Measurements from ENCODE around the gene PLXDC1. TPM values are rescaled to one million over a fixed set of nuclear protein-coding genes. Genes with fewer than 3 reads are reported as not detected.

PLXDC1 gene
- total RNA-seq, 1 donor, result 9.6 TPM

- H3K9me3 ChIP-seq (ENCODE audit: low read depth, low read length), result no peaks in the 10 kb centered on the region
- peaks cover 23% of the 10 kb centered on the region for H3K27me3 ChIP-seq (ENCODE audit: insufficient read depth, low read length)
- H3K4me1 ChIP-seq (ENCODE audit: insufficient read depth, low read length), result peaks cover 30% of the 10 kb centered on the region
- H3K4me3 ChIP-seq (ENCODE audit: low read length), result peak overlapping the region; percentile 93
Measured at GRCh38 chr17:39151943-39152818, 744 bp upstream of the PLXDC1 start.

GRCh38 chr17:39150795-39151149 is 665 bp downstream of the PLXDC1 start:
- H3K4me1 ChIP-seq (ENCODE audit: insufficient read depth, low read length), result peaks cover 30% of the 10 kb centered on the region
- H3K9me3 ChIP-seq (ENCODE audit: low read depth, low read length), result no peaks in the 10 kb centered on the region
- H3K4me3 ChIP-seq (ENCODE audit: low read length), result no peak overlapping the region

GRCh38 chr17:39150104-39150634 is 1.3 kb downstream of the PLXDC1 start:
- Histone ChIP-seq H3K27me3 (ENCODE audit: insufficient read depth, low read length) (peaks cover 23% of the 10 kb centered on the region), H3K4me3 (ENCODE audit: low read length) (no peak overlapping the region), H3K4me1 (ENCODE audit: insufficient read depth, low read length) (peaks cover 30% of the 10 kb centered on the region), H3K9me3 (ENCODE audit: low read depth, low read length) (no peaks in the 10 kb centered on the region)

More at GRCh38 chr17:39150795-39151149, 665 bp downstream of the PLXDC1 start:
- H3K27me3 ChIP-seq (ENCODE audit: insufficient read depth, low read length), result peaks cover 23% of the 10 kb centered on the region

DNA sequence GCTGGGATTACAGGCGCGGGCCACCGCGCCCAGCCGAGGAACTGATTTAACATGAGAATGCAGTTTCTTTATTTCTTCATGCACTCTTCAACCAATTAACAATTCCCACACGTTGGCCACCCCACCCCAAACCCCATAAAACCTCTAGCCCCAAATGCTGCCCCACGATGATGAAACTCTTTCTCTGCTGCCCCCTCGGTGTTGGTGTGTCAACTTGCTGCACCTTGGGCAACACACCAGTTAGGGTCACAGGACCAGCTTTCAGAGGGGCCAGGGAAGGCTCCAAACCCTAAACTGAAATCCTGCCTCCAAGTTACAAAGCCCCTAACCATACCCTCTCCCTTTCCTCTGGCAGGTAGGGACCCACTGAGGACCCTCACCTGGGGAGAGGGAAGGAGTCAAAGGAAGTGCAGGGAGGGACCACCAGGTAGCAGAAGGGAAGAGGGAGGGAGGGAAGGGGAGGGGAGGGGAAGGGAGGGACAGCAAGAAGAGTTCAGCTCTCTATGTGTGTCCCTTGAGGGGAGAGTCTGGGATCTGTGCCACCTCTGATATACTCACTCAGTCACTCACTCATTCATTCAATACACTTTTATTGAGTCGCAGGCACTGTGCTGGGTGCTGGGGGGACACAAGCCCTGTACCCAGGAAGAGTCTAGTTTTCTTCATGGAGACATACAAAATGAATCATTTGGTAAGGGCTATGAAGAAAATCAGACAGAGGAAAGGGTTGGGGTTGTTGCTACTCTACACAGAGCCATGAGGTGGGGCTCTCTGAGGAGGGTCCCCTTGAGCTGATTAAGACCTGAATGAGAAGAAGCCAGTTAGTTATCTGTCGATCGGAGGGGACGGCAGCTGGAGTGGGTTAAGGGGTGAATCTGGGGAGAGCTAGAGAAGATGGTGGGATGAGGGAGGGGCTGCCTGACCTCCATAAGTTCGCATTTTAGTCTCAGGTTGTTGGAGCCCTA is 3.9 kb downstream of the PLXDC1 start:
- Histone ChIP-seq H3K9me3 (ENCODE audit: low read depth, low read length) (no peaks in the 10 kb centered on the region), H3K27me3 (ENCODE audit: insufficient read depth, low read length) (peaks cover 23% of the 10 kb centered on the region), H3K4me1 (ENCODE audit: insufficient read depth, low read length) (peaks cover 12% of the 10 kb centered on the region), H3K4me3 (ENCODE audit: low read length) (no peak overlapping the region)

DNA sequence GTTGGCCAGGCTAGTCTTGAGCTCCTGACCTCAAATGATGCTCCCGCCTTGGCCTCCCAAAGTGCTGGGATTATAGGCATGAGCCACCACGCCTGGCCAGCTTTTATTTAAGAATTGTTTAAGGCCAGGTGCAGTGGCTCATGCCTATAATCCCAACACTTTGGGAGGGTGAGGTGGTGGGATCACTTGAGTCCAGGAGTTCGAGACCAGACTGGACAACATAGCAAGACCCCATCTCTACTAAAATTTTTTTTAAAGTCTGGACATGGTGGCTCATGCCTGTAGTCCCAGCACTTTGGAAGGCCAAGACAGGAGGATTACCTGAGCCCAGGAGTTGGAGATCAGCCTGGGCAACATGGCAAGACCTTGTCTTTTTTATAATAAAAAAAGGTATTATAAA is 5.2 kb downstream of the PLXDC1 start:
- Histone ChIP-seq H3K4me1 (ENCODE audit: insufficient read depth, low read length) (peaks cover 6% of the 10 kb centered on the region), H3K4me3 (ENCODE audit: low read length) (no peak overlapping the region), H3K27me3 (ENCODE audit: insufficient read depth, low read length) (peaks cover 19% of the 10 kb centered on the region), H3K9me3 (ENCODE audit: low read depth, low read length) (no peaks in the 10 kb centered on the region)

GRCh38 chr17:39145143-39145542 is 6.3 kb downstream of the PLXDC1 start:
- no peaks in the 10 kb centered on the region for H3K9me3 ChIP-seq (ENCODE audit: low read depth, low read length)
- H3K4me1 ChIP-seq (ENCODE audit: insufficient read depth, low read length), result no peaks in the 10 kb centered on the region
- no peak overlapping the region for H3K4me3 ChIP-seq (ENCODE audit: low read length)
- H3K27me3 ChIP-seq (ENCODE audit: insufficient read depth, low read length), result peaks cover 10% of the 10 kb centered on the region

- Histone ChIP-seq H3K27me3 (ENCODE audit: insufficient read depth, low read length) (peaks cover 3% of the 10 kb centered on the region), H3K4me3 (ENCODE audit: low read length) (no peak overlapping the region), H3K4me1 (ENCODE audit: insufficient read depth, low read length) (no peaks in the 10 kb centered on the region), H3K9me3 (ENCODE audit: low read depth, low read length) (no peaks in the 10 kb centered on the region)
Measured at GRCh38 chr17:39144416-39144840, 7.0 kb downstream of the PLXDC1 start.

DNA sequence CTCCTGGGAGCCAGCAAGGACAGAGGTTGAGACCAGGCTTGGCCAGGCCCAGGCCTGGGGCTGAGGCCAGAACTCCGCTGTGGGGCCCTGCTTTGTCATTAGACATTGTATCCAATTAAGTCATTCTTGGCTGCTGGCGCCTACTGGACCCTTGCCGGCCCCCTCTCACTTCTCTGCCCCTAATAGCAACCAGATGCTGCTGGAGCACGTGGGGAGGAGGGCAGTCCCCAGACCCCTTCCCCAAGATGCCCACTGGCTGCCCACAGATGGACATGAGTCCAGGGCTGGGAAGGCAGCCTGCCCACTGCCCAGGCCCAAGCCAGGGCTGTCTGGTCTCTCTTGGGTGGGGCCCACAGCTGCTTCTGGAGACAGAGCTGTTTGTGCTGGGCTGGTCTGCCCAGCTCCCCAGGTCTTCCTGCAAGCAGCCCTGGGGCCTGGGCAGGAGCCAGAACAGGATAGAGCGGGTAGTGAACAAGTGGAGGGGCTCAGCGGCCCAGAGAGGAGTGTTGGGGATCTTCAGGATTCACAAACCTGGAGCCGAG is 7.8 kb downstream of the PLXDC1 start:
- Histone ChIP-seq H3K27me3 (ENCODE audit: insufficient read depth, low read length) (no peaks in the 10 kb centered on the region), H3K4me1 (ENCODE audit: insufficient read depth, low read length) (no peaks in the 10 kb centered on the region), H3K9me3 (ENCODE audit: low read depth, low read length) (no peaks in the 10 kb centered on the region), H3K4me3 (ENCODE audit: low read length) (no peak overlapping the region)

- Histone ChIP-seq H3K9me3 (ENCODE audit: low read depth, low read length) (no peaks in the 10 kb centered on the region), H3K4me3 (ENCODE audit: low read length) (no peak overlapping the region), H3K4me1 (ENCODE audit: insufficient read depth, low read length) (no peaks in the 10 kb centered on the region), H3K27me3 (ENCODE audit: insufficient read depth, low read length) (no peaks in the 10 kb centered on the region)
Measured at GRCh38 chr17:39141915-39142664, 9.3 kb downstream of the PLXDC1 start.

GRCh38 chr17:39141294-39141693 is 10.1 kb downstream of the PLXDC1 start:
- Histone ChIP-seq H3K9me3 (ENCODE audit: low read depth, low read length) (no peaks in the 10 kb centered on the region), H3K4me3 (ENCODE audit: low read length) (no peak overlapping the region), H3K27me3 (ENCODE audit: insufficient read depth, low read length) (no peaks in the 10 kb centered on the region), H3K4me1 (ENCODE audit: insufficient read depth, low read length) (no peaks in the 10 kb centered on the region)

DNA sequence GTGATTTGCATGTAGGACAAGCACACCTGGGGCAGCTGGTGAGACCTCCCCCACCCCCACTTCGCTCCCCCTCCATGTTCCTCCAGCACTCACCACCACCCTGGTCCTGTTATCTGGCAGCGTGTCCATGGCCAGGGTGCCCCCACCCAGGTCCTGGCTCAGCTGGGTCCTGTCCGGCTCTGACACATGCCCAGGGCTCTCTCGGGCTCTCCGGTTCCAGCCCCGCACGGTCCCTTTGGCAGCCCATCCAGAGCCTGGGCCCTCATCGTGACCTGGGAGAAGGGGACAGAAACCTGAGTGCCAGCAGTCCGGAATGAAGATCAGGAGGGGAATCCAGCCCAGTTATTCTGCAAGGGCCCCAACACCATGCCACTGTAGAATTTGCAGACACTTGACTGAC is 11.9 kb downstream of the PLXDC1 start:
- no peaks in the 10 kb centered on the region for H3K4me1 ChIP-seq (ENCODE audit: insufficient read depth, low read length)
- H3K4me3 ChIP-seq (ENCODE audit: low read length), result no peak overlapping the region
- no peaks in the 10 kb centered on the region for H3K9me3 ChIP-seq (ENCODE audit: low read depth, low read length)
- H3K27me3 ChIP-seq (ENCODE audit: insufficient read depth, low read length), result no peaks in the 10 kb centered on the region

DNA sequence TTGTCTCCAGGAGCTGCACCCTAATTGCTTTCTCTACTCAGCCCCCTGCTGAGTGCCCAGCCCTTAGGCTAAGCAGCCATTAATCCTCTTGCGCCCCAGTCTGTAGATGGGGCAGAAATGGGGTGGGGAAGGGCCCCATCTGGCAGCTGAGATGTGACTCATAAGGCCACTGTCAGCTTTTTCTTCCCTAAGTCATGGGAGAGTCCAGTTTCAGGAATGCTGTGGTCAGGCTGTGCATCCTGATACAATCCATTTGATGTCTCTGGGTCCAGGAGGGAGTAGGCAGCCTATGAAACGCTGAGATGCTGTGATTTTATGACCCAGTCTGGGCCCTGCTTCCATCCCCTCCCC is 12.3 kb downstream of the PLXDC1 start:
- Histone ChIP-seq H3K4me1 (ENCODE audit: insufficient read depth, low read length) (no peaks in the 10 kb centered on the region), H3K4me3 (ENCODE audit: low read length) (no peak overlapping the region), H3K9me3 (ENCODE audit: low read depth, low read length) (no peaks in the 10 kb centered on the region), H3K27me3 (ENCODE audit: insufficient read depth, low read length) (no peaks in the 10 kb centered on the region)

GRCh38 chr17:39138431-39139160 is 12.8 kb downstream of the PLXDC1 start:
- Histone ChIP-seq H3K4me1 (ENCODE audit: insufficient read depth, low read length) (no peaks in the 10 kb centered on the region), H3K4me3 (ENCODE audit: low read length) (no peak overlapping the region), H3K27me3 (ENCODE audit: insufficient read depth, low read length) (no peaks in the 10 kb centered on the region), H3K9me3 (ENCODE audit: low read depth, low read length) (no peaks in the 10 kb centered on the region)

DNA sequence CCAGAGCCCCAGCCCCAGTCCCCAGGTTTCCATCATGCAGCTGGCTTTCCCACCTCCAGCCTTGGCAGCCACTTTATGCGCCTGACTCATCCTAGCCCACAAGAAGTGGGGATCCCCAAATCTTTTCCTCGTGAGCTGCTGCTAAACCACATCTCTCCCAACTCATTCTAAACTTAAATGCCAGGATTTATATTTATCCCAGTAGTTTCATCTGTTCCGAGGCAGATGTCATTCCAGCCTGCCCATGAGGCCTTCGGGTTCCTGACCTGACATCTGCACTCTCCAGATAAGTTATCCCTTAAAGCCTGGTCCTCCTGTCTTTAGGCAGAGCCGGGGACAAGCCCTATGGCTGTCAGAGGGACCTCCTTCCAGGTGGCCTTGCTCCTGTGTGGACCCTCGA is 16.6 kb downstream of the PLXDC1 start:
- H3K9me3 ChIP-seq (ENCODE audit: low read depth, low read length), result no peaks in the 10 kb centered on the region
- H3K27me3 ChIP-seq (ENCODE audit: insufficient read depth, low read length), result no peaks in the 10 kb centered on the region
- no peak overlapping the region for H3K4me3 ChIP-seq (ENCODE audit: low read length)
- no peaks in the 10 kb centered on the region for H3K4me1 ChIP-seq (ENCODE audit: insufficient read depth, low read length)
